ENCODE data around the gene EID2B.

EID2B gene

DNA sequence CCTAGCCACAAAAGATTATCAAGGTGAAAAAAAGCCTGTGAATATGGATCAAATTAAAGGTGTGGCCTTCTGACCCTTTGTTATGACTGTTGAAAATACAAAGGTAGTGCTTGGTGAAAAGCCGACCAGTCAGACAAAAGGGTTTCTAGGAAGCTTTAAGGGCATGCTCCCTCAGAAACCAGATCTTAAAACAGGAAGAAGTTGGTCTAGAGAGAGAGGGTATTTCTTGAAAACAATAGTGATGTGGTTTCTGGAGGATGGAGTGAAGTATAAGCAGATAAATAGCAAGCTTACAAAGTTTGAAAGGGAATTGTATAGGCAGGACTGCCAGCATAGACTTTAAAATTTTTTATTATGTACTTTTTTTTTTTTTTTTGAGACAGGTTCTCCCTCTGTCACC is 12.3 kb upstream of the EID2B start:
- TF ChIP-seq, protein P1, sequence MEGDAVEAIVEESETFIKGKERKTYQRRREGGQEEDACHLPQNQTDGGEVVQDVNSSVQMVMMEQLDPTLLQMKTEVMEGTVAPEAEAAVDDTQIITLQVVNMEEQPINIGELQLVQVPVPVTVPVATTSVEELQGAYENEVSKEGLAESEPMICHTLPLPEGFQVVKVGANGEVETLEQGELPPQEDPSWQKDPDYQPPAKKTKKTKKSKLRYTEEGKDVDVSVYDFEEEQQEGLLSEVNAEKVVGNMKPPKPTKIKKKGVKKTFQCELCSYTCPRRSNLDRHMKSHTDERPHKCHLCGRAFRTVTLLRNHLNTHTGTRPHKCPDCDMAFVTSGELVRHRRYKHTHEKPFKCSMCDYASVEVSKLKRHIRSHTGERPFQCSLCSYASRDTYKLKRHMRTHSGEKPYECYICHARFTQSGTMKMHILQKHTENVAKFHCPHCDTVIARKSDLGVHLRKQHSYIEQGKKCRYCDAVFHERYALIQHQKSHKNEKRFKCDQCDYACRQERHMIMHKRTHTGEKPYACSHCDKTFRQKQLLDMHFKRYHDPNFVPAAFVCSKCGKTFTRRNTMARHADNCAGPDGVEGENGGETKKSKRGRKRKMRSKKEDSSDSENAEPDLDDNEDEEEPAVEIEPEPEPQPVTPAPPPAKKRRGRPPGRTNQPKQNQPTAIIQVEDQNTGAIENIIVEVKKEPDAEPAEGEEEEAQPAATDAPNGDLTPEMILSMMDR (IDR thresholded peaks at IDR 0.05; ENCODE audit: insufficient read depth, low read length, missing control alignments), result no peak
- ChIA-PET CTCF (interaction anchor here (1.3 to 4.3 kb wide), 3 partner anchors 8 to 128 kb away, joined by 3 to 21 read pairs (median 4); no protein-coding TSS in a partner anchor), POLR2A (no interaction called here)
- H3K4me3 ChIP-seq (ENCODE audit: low read depth, low read length), result no peak overlapping the region
- DNase-seq (ENCODE audit: low read depth, low spot score), result no peak

DNA sequence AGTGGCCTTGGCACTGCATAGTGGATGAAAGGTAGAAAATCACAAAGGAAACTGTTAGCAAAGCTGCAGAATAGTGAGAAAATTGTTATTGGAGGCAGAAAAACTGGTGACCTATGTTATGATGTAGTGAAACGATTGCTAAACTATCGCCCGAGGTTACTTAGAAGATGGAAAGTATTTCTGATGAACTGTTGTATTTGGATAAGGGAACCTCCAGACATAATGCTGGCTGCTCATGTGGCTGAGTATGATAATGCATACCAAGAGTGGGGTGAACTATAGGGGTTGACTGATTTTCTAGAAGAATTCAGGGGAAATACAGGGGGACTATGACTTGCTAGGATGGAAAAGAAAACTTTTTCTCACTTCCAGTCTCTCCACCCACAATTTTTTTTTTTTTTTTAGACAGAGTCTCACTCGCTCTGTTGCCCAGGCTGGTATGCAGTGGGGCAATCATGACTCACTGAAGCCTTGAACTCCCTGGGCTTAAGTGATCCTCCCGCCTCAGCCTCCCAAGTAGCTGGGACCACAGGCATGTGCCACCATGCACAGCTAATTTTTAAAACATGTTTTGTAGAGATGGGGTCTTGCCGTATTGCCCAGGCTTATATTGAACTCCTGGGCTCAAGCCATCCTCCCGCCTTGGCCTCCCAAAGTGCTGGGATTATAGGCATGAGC is 11.7 kb upstream of the EID2B start:
- CTCF ChIA-PET, result interaction anchor here (1.3 to 4.3 kb wide), 3 partner anchors 9 to 128 kb away, joined by 3 to 21 read pairs (median 4); no protein-coding TSS in a partner anchor
- no peak for DNase-seq (ENCODE audit: low read depth, low spot score)
- POLR2A ChIA-PET, result no interaction called here

DNA sequence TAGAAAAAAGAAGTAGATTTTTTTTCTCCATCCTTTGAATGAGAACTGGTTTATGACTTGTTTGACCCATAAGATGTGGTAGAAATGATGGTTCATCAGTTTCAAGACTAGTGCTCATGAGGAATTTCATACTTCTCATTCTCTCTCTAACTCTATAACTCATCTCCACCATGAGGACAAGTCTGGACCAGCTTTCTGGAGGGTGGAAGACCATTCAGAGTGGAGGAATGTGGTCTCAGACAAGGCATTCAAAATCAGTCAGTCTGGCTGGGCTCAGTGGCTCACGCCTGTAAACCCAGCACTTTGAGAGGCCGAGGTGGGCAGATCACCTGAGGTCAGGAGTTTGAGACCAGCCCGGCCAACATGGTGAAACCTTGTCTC is 10.8 kb upstream of the EID2B start:
- TF ChIP-seq, protein P1 (IDR thresholded peaks at IDR 0.05; ENCODE audit: insufficient read depth, low read length, missing control alignments), result no peak
- ChIA-PET POLR2A (no interaction called here), CTCF (interaction anchor here (0.7 to 4.8 kb wide), 6 partner anchors 9 to 104 kb away, joined by 3 to 44 read pairs (median 6); partner anchors contain the start of gene EID2B)
- no peak for DNase-seq (ENCODE audit: low read depth, low spot score)
- H3K4me3 ChIP-seq (ENCODE audit: low read depth, low read length), result no peak overlapping the region

More for the DNA sequence above, 11.7 kb upstream of the EID2B start:
- TF ChIP-seq, protein P1 (IDR thresholded peaks at IDR 0.05; ENCODE audit: insufficient read depth, low read length, missing control alignments), result no peak
- H3K4me3 ChIP-seq (ENCODE audit: low read depth, low read length), result no peak overlapping the region

DNA sequence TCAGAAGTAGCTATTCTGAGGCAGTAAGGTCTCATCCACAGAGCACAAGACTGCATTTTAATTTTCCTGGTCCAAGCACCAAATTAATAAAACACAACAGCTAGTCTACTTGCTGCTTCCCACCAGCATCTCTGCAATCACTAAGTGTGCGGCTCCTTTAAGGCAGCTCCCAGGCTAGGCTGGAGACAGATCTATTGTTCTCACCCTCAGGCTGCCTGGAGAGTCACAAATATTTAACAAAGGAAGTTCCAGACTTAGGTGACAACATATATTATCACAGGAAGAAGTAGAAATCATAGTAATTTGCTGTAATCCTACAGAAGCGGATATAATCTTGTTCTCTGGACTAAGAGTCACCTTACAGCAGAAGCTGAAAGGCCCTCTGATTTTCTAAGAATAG is 9.6 kb upstream of the EID2B start:
- TF ChIP-seq, protein P1 (IDR thresholded peaks at IDR 0.05; ENCODE audit: insufficient read depth, low read length, missing control alignments), result no peak
- ChIA-PET CTCF (interaction anchor here (0.6 to 4.8 kb wide), 6 partner anchors 9 to 300 kb away, joined by 3 to 44 read pairs (median 4); partner anchors contain the start of gene EID2B), POLR2A (no interaction called here)
- H3K4me3 ChIP-seq (ENCODE audit: low read depth, low read length), result no peak overlapping the region
- no peak for DNase-seq (ENCODE audit: low read depth, low spot score)

DNA sequence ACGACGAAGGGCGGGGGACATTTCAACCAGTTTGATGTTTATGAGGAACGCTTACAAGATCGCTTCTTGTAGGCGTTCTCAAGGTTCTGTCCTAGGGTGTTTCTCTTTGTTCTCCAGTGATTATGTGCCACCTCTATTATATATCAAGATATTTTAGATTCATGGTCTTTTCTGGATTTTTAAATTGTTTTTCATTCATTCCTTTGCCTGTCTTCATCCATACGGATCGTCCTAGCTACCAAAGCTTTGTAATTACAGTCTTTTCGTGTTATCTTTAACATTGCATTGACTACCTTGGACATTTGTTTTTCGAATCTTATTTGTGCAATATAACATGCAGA is 7.7 kb upstream of the EID2B start:
- H3K4me3 ChIP-seq (ENCODE audit: low read depth, low read length), result peak overlapping the region; percentile 25
- CTCF ChIA-PET, result interaction anchor here (0.7 to 4.8 kb wide), 9 partner anchors 11 to 430 kb away, joined by 3 to 44 read pairs (median 3); partner anchors contain the start of gene DLL3
- TF ChIP-seq, protein P1 (IDR thresholded peaks at IDR 0.05; ENCODE audit: insufficient read depth, low read length, missing control alignments), result no peak
- DNase-seq (ENCODE audit: low read depth, low spot score), result no peak
- POLR2A ChIA-PET, result interaction anchor here (0.6 kb wide), 1 partner anchor 22 kb away, joined by 3 read pairs; no protein-coding TSS in a partner anchor

DNA sequence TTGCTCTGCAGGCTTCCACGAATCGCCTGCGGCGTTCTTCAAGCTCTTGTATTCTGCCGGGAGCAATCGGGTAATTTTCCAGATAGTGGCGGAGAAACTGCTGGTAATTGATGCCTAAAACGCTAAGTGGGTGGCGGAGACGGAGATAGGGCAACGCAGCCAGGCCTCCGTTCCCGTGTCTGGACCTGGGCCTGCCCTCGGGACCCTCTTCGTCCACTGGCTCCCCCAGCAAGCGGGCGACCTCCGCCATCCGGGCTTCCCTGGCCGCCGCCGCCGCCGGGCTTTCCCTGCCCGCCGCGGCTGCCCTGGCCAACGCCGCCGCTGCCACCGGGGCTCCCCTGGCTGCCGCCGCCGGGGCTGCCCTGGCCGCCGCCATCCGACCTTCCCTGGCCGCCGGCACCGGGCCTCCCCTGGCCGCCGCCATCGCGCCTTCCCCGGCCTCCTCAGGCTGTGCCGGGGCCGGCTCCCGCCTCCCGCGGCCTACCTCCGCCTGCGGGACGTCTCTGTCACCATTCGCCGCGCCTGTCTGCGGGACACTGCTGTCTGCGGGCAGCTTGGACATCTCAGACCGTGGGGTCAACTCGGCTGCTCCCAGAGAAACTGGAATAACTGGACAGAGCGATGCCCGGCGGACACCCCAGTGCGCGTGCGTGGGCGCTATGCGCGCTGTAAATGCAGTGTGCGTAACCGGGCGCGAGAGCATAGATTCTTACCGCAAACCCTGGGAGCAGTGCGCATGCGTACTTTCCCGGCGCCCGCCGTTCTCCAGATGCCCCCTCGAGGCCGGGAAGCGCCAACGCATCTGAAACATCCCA is 7.1 kb upstream of the EID2B start, which contains the start of gene EID2:
Gene EID2 (minus strand): TSS at position 644 of the 815 bp plus-strand sequence. CDS start 82 bp downstream, at position 562.
- DNase-seq (ENCODE audit: low read depth, low spot score), result peak; percentile 49
- peak within 1 kb of the TSS; percentile 97 for H3K4me3 ChIP-seq (ENCODE audit: low read depth, low read length)
- CTCF ChIA-PET, result interaction anchor here (0.7 to 4.8 kb wide), 13 partner anchors 8 to 430 kb away, joined by 3 to 44 read pairs (median 3); partner anchors contain the start of gene DLL3
- POLR2A ChIA-PET, result interaction anchor here (0.6 to 0.9 kb wide), 5 partner anchors 23 to 547 kb away, joined by 3 to 4 read pairs (median 3); partner anchors contain the start of genes PSMC4 and RPS16
- TF ChIP-seq, protein P1 (IDR thresholded peaks at IDR 0.05; ENCODE audit: insufficient read depth, low read length, missing control alignments), result peak; percentile 88
